ENCODE results near the gene ACO2.

The ACO2 gene

GRCh38 chr22:41448189-41448808, 20.6 kb upstream of the ACO2 start (continued):
- TF ChIP-seq ZNF24 (tag by site-specific recombination; IDR thresholded peaks at IDR 0.05) (peak; percentile 84; the same call in 1 of the 2 replicates), SP3 (tag by site-specific recombination; IDR thresholded peaks at IDR 0.05) (peak; percentile 95), ZNF335 (tag by site-specific recombination; conservative IDR thresholded peaks at IDR 0.05) (peak; percentile 83), ZSCAN23 (tag by site-specific recombination; IDR thresholded peaks at IDR 0.05) (peak; percentile 80; the same call in 1 of the 2 replicates), ZNF350 (tag by site-specific recombination; IDR thresholded peaks at IDR 0.05) (no peak), SCRT2 (tag by site-specific recombination; IDR thresholded peaks at IDR 0.05) (no peak), ZIC2 (tag by site-specific recombination; IDR thresholded peaks at IDR 0.05) (peak; percentile 72), ZBTB49 (tag by site-specific recombination; IDR thresholded peaks at IDR 0.05; ENCODE audit: low read depth) (no peak), ZNF629 (tag by site-specific recombination; IDR thresholded peaks at IDR 0.05) (peak; percentile 100), ZNF146 (tag by site-specific recombination; IDR thresholded peaks at IDR 0.05) (no peak), OVOL3 (tag by site-specific recombination; IDR thresholded peaks at IDR 0.05) (0 out of 2 replicates have a peak, but pooled peaks have one; percentile 72), ZBTB8A (tag by site-specific recombination; IDR thresholded peaks at IDR 0.05) (peak; percentile 70; the same call in 1 of the 2 replicates), GLI4 (tag by site-specific recombination; IDR thresholded peaks at IDR 0.05) (peak; percentile 78; the same call in 1 of the 2 replicates), BCL11A (tag by site-specific recombination; IDR thresholded peaks at IDR 0.05; ENCODE audit: low read depth) (peak; percentile 93), ZNF248 (tag by site-specific recombination; IDR thresholded peaks at IDR 0.05) (no peak), ZNF76 (tag by site-specific recombination; IDR thresholded peaks at IDR 0.05; ENCODE audit: borderline replicate concordance, low read depth) (peak; percentile 96), ZBTB44 (tag by site-specific recombination; IDR thresholded peaks at IDR 0.05) (peak; percentile 84), ZNF157 (tag by site-specific recombination; IDR thresholded peaks at IDR 0.05) (no peak), RBAK (tag by site-specific recombination; IDR thresholded peaks at IDR 0.05) (no peak), ZFP37 (tag by site-specific recombination; IDR thresholded peaks at IDR 0.05) (peak; percentile 82), ZNF366 (tag by site-specific recombination; conservative IDR thresholded peaks at IDR 0.05) (peak; percentile 99), KLF9 (tag by site-specific recombination; IDR thresholded peaks at IDR 0.05; ENCODE audit: low read depth) (peak; percentile 97), ZNF426 (tag by site-specific recombination; IDR thresholded peaks at IDR 0.05) (no peak), ZBTB17 (tag by site-specific recombination; IDR thresholded peaks at IDR 0.05) (peak; percentile 98), ZNF600 (tag by site-specific recombination; IDR thresholded peaks at IDR 0.05) (no peak), ZNF274 (IDR thresholded peaks at IDR 0.05; ENCODE audit: low read length) (no peak), ZNF274 (tag by site-specific recombination; IDR thresholded peaks at IDR 0.05; ENCODE audit: borderline replicate concordance) (no peak), ZNF354C (tag by site-specific recombination; IDR thresholded peaks at IDR 0.05; ENCODE audit: borderline replicate concordance, low read depth) (no peak), FEZF1 (tag by site-specific recombination; IDR thresholded peaks at IDR 0.05) (peak; percentile 38)
- TF ChIP-seq, protein P1, sequence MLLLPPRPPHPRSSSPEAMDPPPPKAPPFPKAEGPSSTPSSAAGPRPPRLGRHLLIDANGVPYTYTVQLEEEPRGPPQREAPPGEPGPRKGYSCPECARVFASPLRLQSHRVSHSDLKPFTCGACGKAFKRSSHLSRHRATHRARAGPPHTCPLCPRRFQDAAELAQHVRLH (tag by site-specific recombination; IDR thresholded peaks at IDR 0.05): peak; percentile 63
- TF ChIP-seq, protein P2, sequence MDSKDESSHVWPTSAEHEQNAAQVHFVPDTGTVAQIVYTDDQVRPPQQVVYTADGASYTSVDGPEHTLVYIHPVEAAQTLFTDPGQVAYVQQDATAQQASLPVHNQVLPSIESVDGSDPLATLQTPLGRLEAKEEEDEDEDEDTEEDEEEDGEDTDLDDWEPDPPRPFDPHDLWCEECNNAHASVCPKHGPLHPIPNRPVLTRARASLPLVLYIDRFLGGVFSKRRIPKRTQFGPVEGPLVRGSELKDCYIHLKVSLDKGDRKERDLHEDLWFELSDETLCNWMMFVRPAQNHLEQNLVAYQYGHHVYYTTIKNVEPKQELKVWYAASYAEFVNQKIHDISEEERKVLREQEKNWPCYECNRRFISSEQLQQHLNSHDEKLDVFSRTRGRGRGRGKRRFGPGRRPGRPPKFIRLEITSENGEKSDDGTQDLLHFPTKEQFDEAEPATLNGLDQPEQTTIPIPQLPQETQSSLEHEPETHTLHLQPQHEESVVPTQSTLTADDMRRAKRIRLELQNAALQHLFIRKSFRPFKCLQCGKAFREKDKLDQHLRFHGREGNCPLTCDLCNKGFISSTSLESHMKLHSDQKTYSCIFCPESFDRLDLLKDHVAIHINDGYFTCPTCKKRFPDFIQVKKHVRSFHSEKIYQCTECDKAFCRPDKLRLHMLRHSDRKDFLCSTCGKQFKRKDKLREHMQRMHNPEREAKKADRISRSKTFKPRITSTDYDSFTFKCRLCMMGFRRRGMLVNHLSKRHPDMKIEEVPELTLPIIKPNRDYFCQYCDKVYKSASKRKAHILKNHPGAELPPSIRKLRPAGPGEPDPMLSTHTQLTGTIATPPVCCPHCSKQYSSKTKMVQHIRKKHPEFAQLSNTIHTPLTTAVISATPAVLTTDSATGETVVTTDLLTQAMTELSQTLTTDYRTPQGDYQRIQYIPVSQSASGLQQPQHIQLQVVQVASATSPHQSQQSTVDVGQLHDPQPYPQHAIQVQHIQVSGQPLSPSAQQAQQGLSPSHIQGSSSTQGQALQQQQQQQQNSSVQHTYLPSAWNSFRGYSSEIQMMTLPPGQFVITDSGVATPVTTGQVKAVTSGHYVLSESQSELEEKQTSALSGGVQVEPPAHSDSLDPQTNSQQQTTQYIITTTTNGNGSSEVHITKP (tag by site-specific recombination; IDR thresholded peaks at IDR 0.05): peak; percentile 89
- TF ChIP-seq, protein P3, sequence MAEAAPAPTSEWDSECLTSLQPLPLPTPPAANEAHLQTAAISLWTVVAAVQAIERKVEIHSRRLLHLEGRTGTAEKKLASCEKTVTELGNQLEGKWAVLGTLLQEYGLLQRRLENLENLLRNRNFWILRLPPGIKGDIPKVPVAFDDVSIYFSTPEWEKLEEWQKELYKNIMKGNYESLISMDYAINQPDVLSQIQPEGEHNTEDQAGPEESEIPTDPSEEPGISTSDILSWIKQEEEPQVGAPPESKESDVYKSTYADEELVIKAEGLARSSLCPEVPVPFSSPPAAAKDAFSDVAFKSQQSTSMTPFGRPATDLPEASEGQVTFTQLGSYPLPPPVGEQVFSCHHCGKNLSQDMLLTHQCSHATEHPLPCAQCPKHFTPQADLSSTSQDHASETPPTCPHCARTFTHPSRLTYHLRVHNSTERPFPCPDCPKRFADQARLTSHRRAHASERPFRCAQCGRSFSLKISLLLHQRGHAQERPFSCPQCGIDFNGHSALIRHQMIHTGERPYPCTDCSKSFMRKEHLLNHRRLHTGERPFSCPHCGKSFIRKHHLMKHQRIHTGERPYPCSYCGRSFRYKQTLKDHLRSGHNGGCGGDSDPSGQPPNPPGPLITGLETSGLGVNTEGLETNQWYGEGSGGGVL (tag by site-specific recombination; IDR thresholded peaks at IDR 0.05): peak; percentile 99
